Measurements from ENCODE around the gene DPF3. TPM values are rescaled to one million over a fixed set of nuclear protein-coding genes. Genes with fewer than 3 reads are reported as not detected.

DPF3 gene
- total and polyA plus RNA-seq, 9 of the 15 experiments (the other 6 are each of a cell fraction or from before 2014, with no cell fraction given): 0.21 to 4.9 (median 1.2) TPM

DNA sequence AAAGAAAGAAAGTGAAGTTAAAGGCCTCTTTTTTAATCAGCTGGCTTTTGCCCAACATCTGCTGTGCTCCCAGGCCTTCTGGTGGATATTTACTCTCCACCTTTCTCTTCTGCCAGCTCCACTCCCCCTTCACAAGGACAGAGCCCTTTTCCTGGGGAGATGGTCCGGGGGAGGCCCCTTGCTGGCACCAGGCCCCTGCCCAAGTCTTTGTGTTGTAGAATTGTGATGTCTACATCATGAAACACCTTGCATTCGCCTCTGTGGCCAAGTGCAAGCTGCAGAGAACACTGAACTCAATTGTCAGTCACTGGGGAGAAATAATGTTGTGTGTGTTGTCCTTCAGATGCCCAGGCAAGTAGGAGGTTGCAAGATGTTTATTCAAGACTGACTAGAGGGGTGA is 150.3 kb downstream of the DPF3 start (continued):
- TF ChIP-seq RAD21 (CRISPR knock-in tag; conservative IDR thresholded peaks at IDR 0.05 in 1 of 2, IDR thresholded peaks at IDR 0.05 in 1 of 2) (no peak), NELFE (IDR thresholded peaks at IDR 0.05; ENCODE audit: insufficient read depth, insufficient read length) (no peak), ZNF395 (CRISPR knock-in tag; IDR thresholded peaks at IDR 0.05) (no peak), SNIP1 (IDR thresholded peaks at IDR 0.05; ENCODE audit: low read depth) (no peak)

DNA sequence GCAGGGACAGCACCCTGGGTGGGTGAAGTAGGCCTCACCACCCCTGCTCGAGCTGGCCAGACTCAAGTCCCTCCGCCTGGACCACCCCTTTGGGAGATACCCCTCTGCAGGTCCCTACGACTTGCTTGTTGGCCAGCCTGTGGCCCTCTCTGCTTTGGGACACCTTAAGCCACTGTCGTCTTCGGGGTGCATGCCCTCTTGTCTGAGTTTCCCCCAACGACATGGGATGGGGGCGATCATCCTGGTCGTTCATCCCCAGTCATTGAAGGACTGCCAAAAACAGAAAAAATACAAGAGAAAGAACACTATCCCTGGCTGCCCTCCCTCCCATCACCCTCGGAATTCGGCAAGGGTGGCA is 151.1 kb downstream of the DPF3 start:
- Histone ChIP-seq H3K4me2 (ENCODE audit: insufficient read depth, low read length) (no peak overlapping the region), H3K9me3 (replicated peaks; ENCODE audit: control insufficient read depth, insufficient read depth, low read depth, low read length) (no peaks in the 10 kb centered on the region), H3K4me3 (no peak overlapping the region), H2AFZ (ENCODE audit: low read depth, low read length) (no peak overlapping the region), H3K36me3 (ENCODE audit: control insufficient read depth, insufficient read depth, low read length) (no peaks in the 10 kb centered on the region), H3K4me1 (replicated peaks in 1 of 2; ENCODE audit: control insufficient read depth in 2 of 2, insufficient read depth in 2 of 2, low read length in 2 of 2) (peaks cover 16 to 17% of the 10 kb centered on the region in 2 experiments; a peak in 4 of 5 replicates), H3K9ac (ENCODE audit: insufficient read depth in 1 of 2, low read depth in 2 of 2, low read length in 2 of 2) (no peak overlapping the region), H3K9me1 (ENCODE audit: control insufficient read depth, insufficient read depth, low read length) (no peaks in the 10 kb centered on the region), H4K20me1 (replicated peaks; ENCODE audit: control insufficient read depth, insufficient read depth, low read length) (no peaks in the 10 kb centered on the region), H3K27ac (ENCODE audit: extremely low read depth, low read depth, low read length) (no peak overlapping the region), H3K79me2 (ENCODE audit: control insufficient read depth, insufficient read depth, low read length) (no peaks in the 10 kb centered on the region), H3K27me3 (ENCODE audit: control insufficient read depth in 2 of 2, insufficient read depth in 2 of 2, low read length in 2 of 2) (no peaks in the 10 kb centered on the region)
- ChIA-PET POLR2A (interaction anchor here (0.6 kb wide), 1 partner anchor 92 kb away, joined by 3 read pairs; no protein-coding TSS in a partner anchor), CTCF (ENCODE audit: low intra/inter-chr PET ratio) (interaction anchor here (0.7 kb wide), 1 partner anchor 33 kb away, joined by 4 read pairs; no protein-coding TSS in a partner anchor)
- in situ Hi-C loops (cut with MboI) (no loop called here), intact Hi-C loops (cut with micrococcal nuclease) (loop anchor here (10.0 kb wide), 1 partner anchor 82 kb away; no protein-coding TSS in a partner anchor)
- ATAC-seq: no peak
- 84% methylated on average over 9 of the region's 10 CpGs for WGBS (ENCODE audit: insufficient coverage, low coverage, missing lambda C conversion rate)
- no peak for DNase-seq (ENCODE audit: extremely low read depth in 1 of 4, low spot score in 3 of 4)
- FAIRE-seq: no peak
- BruUV-seq (replicated peaks): no TSS peak
- TF ChIP-seq IRF1 (CRISPR knock-in tag; IDR thresholded peaks at IDR 0.05; ENCODE audit: borderline replicate concordance) (no peak), HOXB6 (CRISPR knock-in tag; IDR thresholded peaks at IDR 0.05; ENCODE audit: borderline replicate concordance) (no peak), SP1 (CRISPR knock-in tag; IDR thresholded peaks at IDR 0.05) (no peak), PHF8 (IDR thresholded peaks at IDR 0.05; ENCODE audit: borderline replicate concordance, low read length) (no peak), SMARCB1 (IDR thresholded peaks at IDR 0.05; ENCODE audit: insufficient read length, low read depth) (no peak), DEAF1 (CRISPR knock-in tag; IDR thresholded peaks at IDR 0.05) (no peak), CREB1 (IDR thresholded peaks at IDR 0.05) (no peak), CREB1 (CRISPR knock-in tag; IDR thresholded peaks at IDR 0.05) (no peak), GABPB1 (CRISPR knock-in tag; IDR thresholded peaks at IDR 0.05) (no peak), HMBOX1 (IDR thresholded peaks at IDR 0.05) (no peak)
- TF ChIP-seq, protein P1, sequence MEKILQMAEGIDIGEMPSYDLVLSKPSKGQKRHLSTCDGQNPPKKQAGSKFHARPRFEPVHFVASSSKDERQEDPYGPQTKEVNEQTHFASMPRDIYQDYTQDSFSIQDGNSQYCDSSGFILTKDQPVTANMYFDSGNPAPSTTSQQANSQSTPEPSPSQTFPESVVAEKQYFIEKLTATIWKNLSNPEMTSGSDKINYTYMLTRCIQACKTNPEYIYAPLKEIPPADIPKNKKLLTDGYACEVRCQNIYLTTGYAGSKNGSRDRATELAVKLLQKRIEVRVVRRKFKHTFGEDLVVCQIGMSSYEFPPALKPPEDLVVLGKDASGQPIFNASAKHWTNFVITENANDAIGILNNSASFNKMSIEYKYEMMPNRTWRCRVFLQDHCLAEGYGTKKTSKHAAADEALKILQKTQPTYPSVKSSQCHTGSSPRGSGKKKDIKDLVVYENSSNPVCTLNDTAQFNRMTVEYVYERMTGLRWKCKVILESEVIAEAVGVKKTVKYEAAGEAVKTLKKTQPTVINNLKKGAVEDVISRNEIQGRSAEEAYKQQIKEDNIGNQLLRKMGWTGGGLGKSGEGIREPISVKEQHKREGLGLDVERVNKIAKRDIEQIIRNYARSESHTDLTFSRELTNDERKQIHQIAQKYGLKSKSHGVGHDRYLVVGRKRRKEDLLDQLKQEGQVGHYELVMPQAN (IDR thresholded peaks at IDR 0.05; ENCODE audit: borderline replicate concordance): no peak

All from K562 (cell line).